SU-DHL-6 (cell line): Measurements from ENCODE around the gene STK39.

Experiments used
- EZH2phosphoT487 ChIP-seq: fragments of 200-600 bp; sonication (generic), shearing (Covaris generic); conservative IDR thresholded peaks from 2 replicates; pipeline ENCODE4 v1.6.1; 2018; ENCODE audit warnings: mild to moderate bottlenecking, antibody characterized with exemption, low read length, moderate library complexity, mixed read lengths
- TF ChIP-seq, protein P1 (sequence below): fragments of 200-600 bp; sonication (generic); IDR thresholded peaks from one replicate; pipeline ENCODE4 v1.5.1; 2017; ENCODE audit warnings: antibody characterized with exemption, mild to moderate bottlenecking, low read length, moderate library complexity; ENCODE audit not compliant: insufficient read depth, poor library complexity, severe bottlenecking

DNA sequence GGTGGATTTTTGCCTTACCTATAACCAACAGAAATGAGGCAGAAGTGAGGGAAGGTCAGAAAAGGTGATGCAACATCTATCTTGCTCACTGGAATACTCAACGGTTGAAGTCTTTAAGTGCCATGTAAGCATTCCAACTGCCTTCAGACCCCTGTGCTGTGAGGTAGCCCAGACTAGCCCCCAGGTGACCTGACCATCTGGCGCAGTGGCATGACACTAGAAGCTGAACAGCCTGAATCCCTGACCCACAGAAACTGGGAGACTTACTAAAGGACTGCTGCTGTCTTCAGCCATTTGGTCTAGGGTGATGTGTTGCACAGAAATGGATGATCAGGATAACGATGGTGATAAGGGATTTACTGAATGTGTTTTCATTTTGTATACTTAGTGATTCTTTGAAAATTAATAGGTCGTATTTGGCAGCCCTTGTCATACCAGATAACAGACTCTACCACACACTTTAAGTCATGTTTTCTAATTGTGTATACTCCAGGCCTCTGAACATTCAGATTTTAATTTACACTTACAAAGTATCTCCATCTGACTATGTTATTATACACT, 161.5 kb downstream of the STK39 start:
- TF ChIP-seq, protein P1, sequence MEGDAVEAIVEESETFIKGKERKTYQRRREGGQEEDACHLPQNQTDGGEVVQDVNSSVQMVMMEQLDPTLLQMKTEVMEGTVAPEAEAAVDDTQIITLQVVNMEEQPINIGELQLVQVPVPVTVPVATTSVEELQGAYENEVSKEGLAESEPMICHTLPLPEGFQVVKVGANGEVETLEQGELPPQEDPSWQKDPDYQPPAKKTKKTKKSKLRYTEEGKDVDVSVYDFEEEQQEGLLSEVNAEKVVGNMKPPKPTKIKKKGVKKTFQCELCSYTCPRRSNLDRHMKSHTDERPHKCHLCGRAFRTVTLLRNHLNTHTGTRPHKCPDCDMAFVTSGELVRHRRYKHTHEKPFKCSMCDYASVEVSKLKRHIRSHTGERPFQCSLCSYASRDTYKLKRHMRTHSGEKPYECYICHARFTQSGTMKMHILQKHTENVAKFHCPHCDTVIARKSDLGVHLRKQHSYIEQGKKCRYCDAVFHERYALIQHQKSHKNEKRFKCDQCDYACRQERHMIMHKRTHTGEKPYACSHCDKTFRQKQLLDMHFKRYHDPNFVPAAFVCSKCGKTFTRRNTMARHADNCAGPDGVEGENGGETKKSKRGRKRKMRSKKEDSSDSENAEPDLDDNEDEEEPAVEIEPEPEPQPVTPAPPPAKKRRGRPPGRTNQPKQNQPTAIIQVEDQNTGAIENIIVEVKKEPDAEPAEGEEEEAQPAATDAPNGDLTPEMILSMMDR = no peak
- no peak for TF ChIP-seq EZH2phosphoT487
